GM12891 (cell line): ENCODE results near the gene PTK7.
"Not testable (repeated sequence)": the region's sequence is repeated elsewhere in the genome, so short reads cannot be mapped to it uniquely, and the experiment has no call there.

Experiments
- POLR2A ChIP-seq: IDR thresholded peaks from 2 replicates; pipeline ENCODE4 v1.6.1; 2011; ENCODE audit warnings: low read depth, low read length, control low read depth
- POLR2AphosphoS5 ChIP-seq: IDR thresholded peaks from 2 replicates; pipeline ENCODE4 v1.6.1; 2011; ENCODE audit warnings: low read depth, low read length, control low read depth
- SPI1 ChIP-seq: IDR thresholded peaks from 2 replicates; pipeline ENCODE4 v1.6.1; 2011; ENCODE audit warnings: low read depth, low read length, control low read depth
- TAF1 ChIP-seq: IDR thresholded peaks from 2 replicates; pipeline ENCODE4 v1.6.1; 2011; ENCODE audit warnings: low read depth, low read length, control low read depth

GRCh38 chr6:43139973-43140372 is 63.9 kb downstream of the PTK7 start:
- not testable (repeated sequence) for TF ChIP-seq POLR2A, POLR2AphosphoS5, SPI1, TAF1
